ENCODE results near the gene GP1BB. TPM values are rescaled to one million over a fixed set of nuclear protein-coding genes. Genes with fewer than 3 reads are reported as not detected.

Gene GP1BB
- total and polyA plus RNA-seq, 5 donors from 2014 or later: 6.4 TPM; not detected in 4

GRCh38 chr22:19741053-19741452 lies 17.7 kb downstream of the GP1BB start:
- H3K9me3 Mint-ChIP-seq: no peaks in the 10 kb centered on the region
- no peaks in the 10 kb centered on the region for H3K4me1 ChIP-seq (ENCODE audit: control insufficient read depth, insufficient read depth, low read length, poor library complexity, severe bottlenecking)
- no peaks in the 10 kb centered on the region for H3K4me1 Mint-ChIP-seq
- H3K36me3 ChIP-seq (ENCODE audit: control insufficient read depth, insufficient read depth, low read length): no peaks in the 10 kb centered on the region
- H3K4me3 Mint-ChIP-seq: no peak overlapping the region
- no peak overlapping the region for H3K27ac Mint-ChIP-seq
- H3K27me3 Mint-ChIP-seq: no peaks in the 10 kb centered on the region
- no peaks in the 10 kb centered on the region for H3K9me3 ChIP-seq (ENCODE audit: control insufficient read depth in 2 of 2, low read length in 2 of 2)
- no peaks in the 10 kb centered on the region for H3K27me3 ChIP-seq (ENCODE audit: control insufficient read depth, insufficient read depth, low read length)
- no peak overlapping the region for H3K4me3 ChIP-seq (ENCODE audit: low read depth, low read length)
- no peaks in the 10 kb centered on the region for H3K36me3 Mint-ChIP-seq
- DNase-seq (no peak), ATAC-seq (ENCODE audit: low read depth in 2 of 2) (no peak)
- H3K27ac ChIP-seq (ENCODE audit: insufficient read depth, low read length, poor library complexity, severe bottlenecking): no peak overlapping the region

- no peaks in the 10 kb centered on the region for H3K4me1 ChIP-seq (ENCODE audit: control insufficient read depth, insufficient read depth, low read length, poor library complexity, severe bottlenecking)
- no peak overlapping the region for H3K4me3 ChIP-seq (ENCODE audit: low read depth, low read length)
- Mint-ChIP-seq H3K27me3 (no peaks in the 10 kb centered on the region), H3K27ac (no peak overlapping the region), H3K4me1 (no peaks in the 10 kb centered on the region), H3K36me3 (no peaks in the 10 kb centered on the region), H3K4me3 (no peak overlapping the region), H3K9me3 (no peaks in the 10 kb centered on the region)
- no peaks in the 10 kb centered on the region for H3K27me3 ChIP-seq (ENCODE audit: control insufficient read depth, insufficient read depth, low read length)
- no peaks in the 10 kb centered on the region for H3K36me3 ChIP-seq (ENCODE audit: control insufficient read depth, insufficient read depth, low read length)
- DNase-seq: no peak
- no peak overlapping the region for H3K27ac ChIP-seq (ENCODE audit: insufficient read depth, low read length, poor library complexity, severe bottlenecking)
- no peaks in the 10 kb centered on the region for H3K9me3 ChIP-seq (ENCODE audit: control insufficient read depth in 2 of 2, low read length in 2 of 2)
- no peak for ATAC-seq (ENCODE audit: low read depth in 2 of 2)
Observed at GRCh38 chr22:19742160-19743066, 19.1 kb downstream of the GP1BB start.

GRCh38 chr22:19743081-19743480 lies 19.7 kb downstream of the GP1BB start:
- H3K4me1 ChIP-seq (ENCODE audit: control insufficient read depth, insufficient read depth, low read length, poor library complexity, severe bottlenecking): no peaks in the 10 kb centered on the region
- no peak overlapping the region for H3K4me3 Mint-ChIP-seq
- H3K4me3 ChIP-seq (ENCODE audit: low read depth, low read length): no peak overlapping the region
- no peaks in the 10 kb centered on the region for H3K9me3 ChIP-seq (ENCODE audit: control insufficient read depth in 2 of 2, low read length in 2 of 2)
- no peaks in the 10 kb centered on the region for H3K36me3 Mint-ChIP-seq
- DNase-seq: no peak
- no peak overlapping the region for H3K27ac Mint-ChIP-seq
- H3K36me3 ChIP-seq (ENCODE audit: control insufficient read depth, insufficient read depth, low read length): no peaks in the 10 kb centered on the region
- H3K9me3 Mint-ChIP-seq: no peaks in the 10 kb centered on the region
- ATAC-seq (ENCODE audit: low read depth in 2 of 2): no peak
- no peaks in the 10 kb centered on the region for H3K27me3 ChIP-seq (ENCODE audit: control insufficient read depth, insufficient read depth, low read length)
- no peaks in the 10 kb centered on the region for H3K4me1 Mint-ChIP-seq
- no peak overlapping the region for H3K27ac ChIP-seq (ENCODE audit: insufficient read depth, low read length, poor library complexity, severe bottlenecking)
- H3K27me3 Mint-ChIP-seq: peaks cover 1% of the 10 kb centered on the region

- no peaks in the 10 kb centered on the region for H3K9me3 Mint-ChIP-seq
- H3K27me3 Mint-ChIP-seq: peaks cover 4% of the 10 kb centered on the region
- Histone ChIP-seq H3K4me3 (ENCODE audit: low read depth, low read length) (no peak overlapping the region), H3K36me3 (ENCODE audit: control insufficient read depth, insufficient read depth, low read length) (no peaks in the 10 kb centered on the region), H3K9me3 (ENCODE audit: control insufficient read depth in 2 of 2, low read length in 2 of 2) (no peaks in the 10 kb centered on the region), H3K27me3 (ENCODE audit: control insufficient read depth, insufficient read depth, low read length) (no peaks in the 10 kb centered on the region), H3K27ac (ENCODE audit: insufficient read depth, low read length, poor library complexity, severe bottlenecking) (no peak overlapping the region), H3K4me1 (ENCODE audit: control insufficient read depth, insufficient read depth, low read length, poor library complexity, severe bottlenecking) (no peaks in the 10 kb centered on the region)
- DNase-seq (no peak), ATAC-seq (ENCODE audit: low read depth in 2 of 2) (no peak)
- no peak overlapping the region for H3K27ac Mint-ChIP-seq
- H3K4me1 Mint-ChIP-seq: no peaks in the 10 kb centered on the region
- H3K36me3 Mint-ChIP-seq: no peaks in the 10 kb centered on the region
- no peak overlapping the region for H3K4me3 Mint-ChIP-seq
Observed at GRCh38 chr22:19743651-19744050, 20.3 kb downstream of the GP1BB start.

- Histone ChIP-seq H3K27me3 (ENCODE audit: control insufficient read depth, insufficient read depth, low read length) (no peaks in the 10 kb centered on the region), H3K9me3 (ENCODE audit: control insufficient read depth in 2 of 2, low read length in 2 of 2) (no peaks in the 10 kb centered on the region), H3K4me3 (ENCODE audit: low read depth, low read length) (no peak overlapping the region), H3K27ac (ENCODE audit: insufficient read depth, low read length, poor library complexity, severe bottlenecking) (no peak overlapping the region), H3K4me1 (ENCODE audit: control insufficient read depth, insufficient read depth, low read length, poor library complexity, severe bottlenecking) (no peaks in the 10 kb centered on the region), H3K36me3 (ENCODE audit: control insufficient read depth, insufficient read depth, low read length) (no peaks in the 10 kb centered on the region)
- ATAC-seq (ENCODE audit: low read depth in 2 of 2) (no peak), DNase-seq (no peak)
- Mint-ChIP-seq H3K4me3 (no peak overlapping the region), H3K36me3 (no peaks in the 10 kb centered on the region), H3K27ac (peak overlapping the region in 1 of 3 donors; percentile 48), H3K27me3 (peaks cover 4% of the 10 kb centered on the region), H3K9me3 (no peaks in the 10 kb centered on the region), H3K4me1 (no peaks in the 10 kb centered on the region)
Observed at GRCh38 chr22:19744350-19745006, 21.1 kb downstream of the GP1BB start.

- Histone ChIP-seq H3K9me3 (ENCODE audit: control insufficient read depth in 2 of 2, low read length in 2 of 2) (no peaks in the 10 kb centered on the region), H3K4me1 (ENCODE audit: control insufficient read depth, insufficient read depth, low read length, poor library complexity, severe bottlenecking) (no peaks in the 10 kb centered on the region), H3K27me3 (ENCODE audit: control insufficient read depth, insufficient read depth, low read length) (no peaks in the 10 kb centered on the region), H3K27ac (ENCODE audit: insufficient read depth, low read length, poor library complexity, severe bottlenecking) (no peak overlapping the region), H3K4me3 (ENCODE audit: low read depth, low read length) (no peak overlapping the region), H3K36me3 (ENCODE audit: control insufficient read depth, insufficient read depth, low read length) (no peaks in the 10 kb centered on the region)
- Mint-ChIP-seq H3K36me3 (no peaks in the 10 kb centered on the region), H3K9me3 (no peaks in the 10 kb centered on the region), H3K27ac (no peak overlapping the region), H3K4me1 (no peaks in the 10 kb centered on the region), H3K4me3 (no peak overlapping the region), H3K27me3 (peaks cover 4% of the 10 kb centered on the region)
- ATAC-seq (ENCODE audit: low read depth in 2 of 2) (no peak), DNase-seq (no peak)
Observed at GRCh38 chr22:19745155-19746101, 22.1 kb downstream of the GP1BB start.

- ATAC-seq (ENCODE audit: low read depth in 2 of 2) (no peak), DNase-seq (no peak)
- H3K4me3 ChIP-seq (ENCODE audit: low read depth, low read length): no peak overlapping the region
- H3K27ac ChIP-seq (ENCODE audit: insufficient read depth, low read length, poor library complexity, severe bottlenecking): no peak overlapping the region
- H3K27me3 ChIP-seq (ENCODE audit: control insufficient read depth, insufficient read depth, low read length): no peaks in the 10 kb centered on the region
- Mint-ChIP-seq H3K27me3 (peaks cover 4% of the 10 kb centered on the region), H3K4me1 (no peaks in the 10 kb centered on the region), H3K9me3 (no peaks in the 10 kb centered on the region), H3K36me3 (no peaks in the 10 kb centered on the region), H3K4me3 (no peak overlapping the region), H3K27ac (no peak overlapping the region)
- no peaks in the 10 kb centered on the region for H3K4me1 ChIP-seq (ENCODE audit: control insufficient read depth, insufficient read depth, low read length, poor library complexity, severe bottlenecking)
- H3K9me3 ChIP-seq (ENCODE audit: control insufficient read depth in 2 of 2, low read length in 2 of 2): no peaks in the 10 kb centered on the region
- no peaks in the 10 kb centered on the region for H3K36me3 ChIP-seq (ENCODE audit: control insufficient read depth, insufficient read depth, low read length)
Observed at GRCh38 chr22:19746726-19747125, 23.4 kb downstream of the GP1BB start.
